Common myeloid progenitor, CD34-positive (primary cell): Measurements from ENCODE around the gene ALPI.

Source experiments
- CTCF ChIA-PET: fragments of 350-600 bp; sonication (Branson Sonifier 250); formaldehyde crosslinking; loops from one replicate; lab custom pipeline; 2021; ENCODE audit warnings: antibody characterized with exemption; lab: Charles Lee
- POLR2A ChIA-PET: fragments of 350-600 bp; sonication (Branson Sonifier 250); formaldehyde crosslinking; loops from one replicate; lab custom pipeline; 2021; ENCODE audit warnings: antibody characterized with exemption; lab: Charles Lee
- DNase-seq, 3 donors: peaks; one replicate each; pipeline versions ENCODE4 v3.0.0 to v3.0.0-alpha.2; 2013
- H3K27ac ChIP-seq, 2 experiments: 1 replicate in 1 of 2; 2 replicates in 1 of 2; pipeline ENCODE4 v1.7.0; 2013; ENCODE audit warnings: inconsistent platforms in 2 of 2, low read length in 2 of 2, mild to moderate bottlenecking in 2 of 2, low read depth in 1 of 2, moderate library complexity in 1 of 2; ENCODE audit not compliant: severe bottlenecking in 2 of 2, insufficient read depth in 1 of 2, poor library complexity in 1 of 2
- H3K27me3 ChIP-seq, 5 experiments: replicated peaks in 2 of 5; 1 replicate in 3 of 5; 2 replicates in 2 of 5; pipeline versions ENCODE4 v1.6.1 to v1.7.0; 2013; ENCODE audit warnings: low read length in 4 of 5, mild to moderate bottlenecking in 2 of 5, moderate library complexity in 2 of 5, inconsistent platforms in 1 of 5; ENCODE audit not compliant: insufficient read depth in 5 of 5, control insufficient read depth in 4 of 5
- H3K36me3 ChIP-seq, 4 experiments: 1 replicate in 2 of 4; 2 replicates in 2 of 4; pipeline versions ENCODE4 v1.6.1 to v1.7.0; 2013; ENCODE audit warnings: low read length in 3 of 4, control low read depth in 1 of 4, mild to moderate bottlenecking in 1 of 4; ENCODE audit not compliant: control insufficient read depth in 4 of 4, insufficient read depth in 4 of 4
- H3K4me1 ChIP-seq, 4 experiments: 1 replicate in 3 of 4; 2 replicates in 1 of 4; pipeline versions ENCODE4 v1.6.1 to v1.7.1; 2013; ENCODE audit warnings: low read length in 3 of 4, mild to moderate bottlenecking in 3 of 4, control low read depth in 1 of 4, inconsistent platforms in 1 of 4, moderate library complexity in 1 of 4; ENCODE audit not compliant: control insufficient read depth in 4 of 4, insufficient read depth in 4 of 4; ENCODE audit errors: control extremely low read depth in 1 of 4
- H3K4me3 ChIP-seq, 7 experiments: 1 replicate in 4 of 7; 2 replicates in 3 of 7; pipeline versions ENCODE4 v1.5.1 to v1.7.0; 2013; ENCODE audit warnings: mild to moderate bottlenecking in 7 of 7, low read length in 6 of 7, moderate library complexity in 6 of 7, inconsistent platforms in 2 of 7, low read depth in 2 of 7, control low read depth in 1 of 7; ENCODE audit not compliant: insufficient read depth in 4 of 7, control insufficient read depth in 1 of 7; ENCODE audit errors: extremely low read depth in 1 of 7
- H3K9me3 ChIP-seq, 5 experiments: 1 replicate in 4 of 5; 2 replicates in 1 of 5; pipeline versions ENCODE4 v1.6.1 to v1.7.1; 2013; ENCODE audit warnings: low read length in 4 of 5, mild to moderate bottlenecking in 2 of 5, inconsistent platforms in 1 of 5, low read depth in 1 of 5, moderate library complexity in 1 of 5; ENCODE audit not compliant: control insufficient read depth in 4 of 5, insufficient read depth in 2 of 5; ENCODE audit errors: control extremely low read depth in 1 of 5
- WGBS: methylation state at CpG from one replicate; pipeline ENCODE4 v1.1.5; 2013; ENCODE audit not compliant: insufficient coverage; 5-methylcytosine and 5-hydroxymethylcytosine counted together

The ALPI gene

GRCh38 chr2:232481322-232482140 is 25.6 kb downstream of the ALPI start:
- H3K36me3 ChIP-seq: no peaks in the 10 kb centered on the region
- H3K9me3 ChIP-seq: no peaks in the 10 kb centered on the region
- DNase-seq: no peak
- H3K27ac ChIP-seq: no peak overlapping the region
- H3K4me3 ChIP-seq: no peak overlapping the region
- ChIA-PET CTCF (no interaction called here), POLR2A (interaction anchor here (0.5 kb wide), 1 partner anchor 566 kb away, joined by 3 read pairs; no protein-coding TSS in a partner anchor)
- peaks cover 0 to 17% (median 8%) of the 10 kb centered on the region in 4 experiments for H3K4me1 ChIP-seq
- peaks cover 0 to 43% (median 26%) of the 10 kb centered on the region in 5 experiments for H3K27me3 ChIP-seq
- 98% methylated on average over 23 of the region's 29 CpGs for WGBS

- H3K9me3 ChIP-seq: no peaks in the 10 kb centered on the region
- H3K4me3 ChIP-seq: no peak overlapping the region
- peaks cover 0 to 26% (median 16%) of the 10 kb centered on the region in 4 experiments for H3K4me1 ChIP-seq
- CTCF ChIA-PET: no interaction called here
- peaks cover 0 to 53% (median 29%) of the 10 kb centered on the region in 5 experiments for H3K27me3 ChIP-seq
- H3K27ac ChIP-seq: no peak overlapping the region
- DNase-seq: no peak
- POLR2A ChIA-PET: interaction anchor here (0.5 kb wide), 1 partner anchor 567 kb away, joined by 3 read pairs; no protein-coding TSS in a partner anchor
- 98% methylated on average over 26 of the region's 31 CpGs for WGBS
- no peaks in the 10 kb centered on the region for H3K36me3 ChIP-seq
Observed at GRCh38 chr2:232482301-232483238, 26.6 kb downstream of the ALPI start.

- DNase-seq: no peak
- 95% methylated on average over 7 of the region's 10 CpGs for WGBS
- H3K36me3 ChIP-seq: no peaks in the 10 kb centered on the region
- ChIA-PET CTCF (no interaction called here), POLR2A (no interaction called here)
- no peak overlapping the region for H3K27ac ChIP-seq
- H3K9me3 ChIP-seq: no peaks in the 10 kb centered on the region
- no peak overlapping the region for H3K4me3 ChIP-seq
- H3K4me1 ChIP-seq: peaks cover 0 to 29% (median 17%) of the 10 kb centered on the region in 4 experiments
- H3K27me3 ChIP-seq: peaks cover 0 to 61% (median 29%) of the 10 kb centered on the region in 5 experiments
Observed at GRCh38 chr2:232483311-232483922, 27.5 kb downstream of the ALPI start.

- no peaks in the 10 kb centered on the region for H3K9me3 ChIP-seq
- ChIA-PET POLR2A (no interaction called here), CTCF (interaction anchor here (0.9 to 1.3 kb wide), 2 partner anchors 38 to 39 kb away, joined by 3 read pairs; no protein-coding TSS in a partner anchor)
- H3K4me3 ChIP-seq: no peak overlapping the region
- H3K4me1 ChIP-seq: peaks cover 0 to 29% (median 17%) of the 10 kb centered on the region in 4 experiments
- DNase-seq: no peak
- H3K27me3 ChIP-seq: peaks cover 0 to 68% (median 31%) of the 10 kb centered on the region in 5 experiments
- H3K36me3 ChIP-seq: no peaks in the 10 kb centered on the region
- H3K27ac ChIP-seq: no peak overlapping the region
- 91% methylated on average over 13 of the region's 19 CpGs for WGBS
Observed at GRCh38 chr2:232483923-232484627, 28.1 kb downstream of the ALPI start.

GRCh38 chr2:232484628-232485347 is 28.8 kb downstream of the ALPI start:
- 83% methylated on average over 12 of the region's 12 CpGs for WGBS
- H3K27me3 ChIP-seq: peaks cover 0 to 75% (median 32%) of the 10 kb centered on the region in 5 experiments
- no peaks in the 10 kb centered on the region for H3K9me3 ChIP-seq
- no peak overlapping the region for H3K27ac ChIP-seq
- ChIA-PET POLR2A (interaction anchor here (0.6 kb wide), 1 partner anchor 234 kb away, joined by 3 read pairs; no protein-coding TSS in a partner anchor), CTCF (interaction anchor here (0.9 to 1.3 kb wide), 2 partner anchors 38 to 39 kb away, joined by 3 read pairs; no protein-coding TSS in a partner anchor)
- no peak overlapping the region for H3K4me3 ChIP-seq
- H3K4me1 ChIP-seq: peaks cover 0 to 29% (median 17%) of the 10 kb centered on the region in 4 experiments
- no peak for DNase-seq
- no peaks in the 10 kb centered on the region for H3K36me3 ChIP-seq
